ENCODE measurements around the gene RNF39. TPM values are rescaled to one million over a fixed set of nuclear protein-coding genes. Genes with fewer than 3 reads are reported as not detected.

Gene RNF39
- total and polyA plus RNA-seq, 2 of the 13 experiments (the other 11 are each of a cell fraction or from before 2014, with no cell fraction given) = 0.13 to 1.8 TPM

DNA sequence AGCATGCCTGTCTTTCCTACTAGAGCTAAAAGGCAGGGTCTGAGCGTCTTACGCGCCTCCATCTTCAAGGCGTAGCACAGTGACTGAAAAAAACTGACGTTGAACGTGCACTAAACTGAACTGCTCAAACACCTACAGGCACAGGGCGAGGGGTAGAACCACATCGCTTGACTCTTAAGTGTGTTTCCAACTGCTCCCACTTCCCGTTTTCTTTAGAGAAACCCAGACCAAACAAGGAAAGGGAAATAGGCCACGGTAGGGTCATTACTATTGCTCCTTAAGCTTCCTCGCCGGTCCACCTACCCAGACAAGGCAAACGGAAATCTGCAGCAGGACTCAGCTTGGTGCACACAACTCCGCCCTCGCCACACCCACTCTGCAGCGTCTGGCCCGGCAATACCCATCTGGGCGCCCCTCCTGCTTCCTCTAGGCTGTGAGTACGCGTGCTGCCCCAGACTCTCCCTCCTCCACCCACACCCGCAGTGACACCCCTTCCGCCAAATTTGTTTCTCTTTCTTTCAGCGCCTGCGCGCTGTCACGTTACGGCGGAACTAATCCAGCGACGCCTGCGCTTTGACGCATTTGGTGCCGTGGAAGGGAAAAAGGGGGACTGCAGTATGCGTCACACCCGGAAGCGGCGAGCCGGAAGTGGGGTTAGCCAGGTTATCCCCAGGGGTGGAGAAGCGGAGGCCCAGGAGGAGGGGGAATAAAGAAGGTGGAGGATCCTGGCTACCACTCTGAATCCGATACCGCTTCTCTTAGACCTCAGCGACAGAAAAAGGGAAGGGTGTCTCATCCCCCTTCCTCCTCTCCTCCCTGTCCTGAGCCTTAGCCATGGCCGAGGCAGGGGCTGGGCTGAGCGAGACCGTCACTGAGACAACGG is 8.8 kb downstream of the RNF39 start, which contains the start of gene PPP1R11 (continued):
- TF ChIP-seq, protein P1, sequence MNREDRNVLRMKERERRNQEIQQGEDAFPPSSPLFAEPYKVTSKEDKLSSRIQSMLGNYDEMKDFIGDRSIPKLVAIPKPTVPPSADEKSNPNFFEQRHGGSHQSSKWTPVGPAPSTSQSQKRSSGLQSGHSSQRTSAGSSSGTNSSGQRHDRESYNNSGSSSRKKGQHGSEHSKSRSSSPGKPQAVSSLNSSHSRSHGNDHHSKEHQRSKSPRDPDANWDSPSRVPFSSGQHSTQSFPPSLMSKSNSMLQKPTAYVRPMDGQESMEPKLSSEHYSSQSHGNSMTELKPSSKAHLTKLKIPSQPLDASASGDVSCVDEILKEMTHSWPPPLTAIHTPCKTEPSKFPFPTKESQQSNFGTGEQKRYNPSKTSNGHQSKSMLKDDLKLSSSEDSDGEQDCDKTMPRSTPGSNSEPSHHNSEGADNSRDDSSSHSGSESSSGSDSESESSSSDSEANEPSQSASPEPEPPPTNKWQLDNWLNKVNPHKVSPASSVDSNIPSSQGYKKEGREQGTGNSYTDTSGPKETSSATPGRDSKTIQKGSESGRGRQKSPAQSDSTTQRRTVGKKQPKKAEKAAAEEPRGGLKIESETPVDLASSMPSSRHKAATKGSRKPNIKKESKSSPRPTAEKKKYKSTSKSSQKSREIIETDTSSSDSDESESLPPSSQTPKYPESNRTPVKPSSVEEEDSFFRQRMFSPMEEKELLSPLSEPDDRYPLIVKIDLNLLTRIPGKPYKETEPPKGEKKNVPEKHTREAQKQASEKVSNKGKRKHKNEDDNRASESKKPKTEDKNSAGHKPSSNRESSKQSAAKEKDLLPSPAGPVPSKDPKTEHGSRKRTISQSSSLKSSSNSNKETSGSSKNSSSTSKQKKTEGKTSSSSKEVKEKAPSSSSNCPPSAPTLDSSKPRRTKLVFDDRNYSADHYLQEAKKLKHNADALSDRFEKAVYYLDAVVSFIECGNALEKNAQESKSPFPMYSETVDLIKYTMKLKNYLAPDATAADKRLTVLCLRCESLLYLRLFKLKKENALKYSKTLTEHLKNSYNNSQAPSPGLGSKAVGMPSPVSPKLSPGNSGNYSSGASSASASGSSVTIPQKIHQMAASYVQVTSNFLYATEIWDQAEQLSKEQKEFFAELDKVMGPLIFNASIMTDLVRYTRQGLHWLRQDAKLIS (CRISPR knock-in tag; IDR thresholded peaks at IDR 0.05) = no peak
- TF ChIP-seq ZNF10 (CRISPR knock-in tag; IDR thresholded peaks at IDR 0.05; ENCODE audit: borderline replicate concordance, low read depth) (no peak), ARNT2 (CRISPR knock-in tag; IDR thresholded peaks at IDR 0.05; ENCODE audit: low read depth) (no peak; the same call in none of the 2 replicates), ASH2L (IDR thresholded peaks at IDR 0.05; ENCODE audit: insufficient read length, low read depth, low read length) (peak; percentile 96), RAD51 (IDR thresholded peaks at IDR 0.05; ENCODE audit: borderline replicate concordance) (no peak), CCDC6 (CRISPR knock-in tag; IDR thresholded peaks at IDR 0.05) (peak; percentile 26; the same call in 1 of the 2 replicates), ZNF577 (CRISPR knock-in tag; IDR thresholded peaks at IDR 0.05; ENCODE audit: borderline replicate concordance, low read depth) (no peak), MEIS2 (CRISPR knock-in tag; IDR thresholded peaks at IDR 0.05) (peak; percentile 51; the same call in 1 of the 2 replicates), POGZ (CRISPR knock-in tag; IDR thresholded peaks at IDR 0.05) (peak; percentile 93), STAT5B (CRISPR knock-in tag; IDR thresholded peaks at IDR 0.05) (no peak), NCOR1 (IDR thresholded peaks at IDR 0.05; ENCODE audit: borderline replicate concordance, low read length) (peak; percentile 58; the same call in 1 of the 2 replicates), MTF2 (CRISPR knock-in tag; IDR thresholded peaks at IDR 0.05; ENCODE audit: borderline replicate concordance) (no peak)
- TF ChIP-seq, protein P2, sequence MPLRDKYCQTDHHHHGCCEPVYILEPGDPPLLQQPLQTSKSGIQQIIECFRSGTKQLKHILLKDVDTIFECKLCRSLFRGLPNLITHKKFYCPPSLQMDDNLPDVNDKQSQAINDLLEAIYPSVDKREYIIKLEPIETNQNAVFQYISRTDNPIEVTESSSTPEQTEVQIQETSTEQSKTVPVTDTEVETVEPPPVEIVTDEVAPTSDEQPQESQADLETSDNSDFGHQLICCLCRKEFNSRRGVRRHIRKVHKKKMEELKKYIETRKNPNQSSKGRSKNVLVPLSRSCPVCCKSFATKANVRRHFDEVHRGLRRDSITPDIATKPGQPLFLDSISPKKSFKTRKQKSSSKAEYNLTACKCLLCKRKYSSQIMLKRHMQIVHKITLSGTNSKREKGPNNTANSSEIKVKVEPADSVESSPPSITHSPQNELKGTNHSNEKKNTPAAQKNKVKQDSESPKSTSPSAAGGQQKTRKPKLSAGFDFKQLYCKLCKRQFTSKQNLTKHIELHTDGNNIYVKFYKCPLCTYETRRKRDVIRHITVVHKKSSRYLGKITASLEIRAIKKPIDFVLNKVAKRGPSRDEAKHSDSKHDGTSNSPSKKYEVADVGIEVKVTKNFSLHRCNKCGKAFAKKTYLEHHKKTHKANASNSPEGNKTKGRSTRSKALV (CRISPR knock-in tag; IDR thresholded peaks at IDR 0.05) = peak; percentile 80
- TF ChIP-seq, protein P3, sequence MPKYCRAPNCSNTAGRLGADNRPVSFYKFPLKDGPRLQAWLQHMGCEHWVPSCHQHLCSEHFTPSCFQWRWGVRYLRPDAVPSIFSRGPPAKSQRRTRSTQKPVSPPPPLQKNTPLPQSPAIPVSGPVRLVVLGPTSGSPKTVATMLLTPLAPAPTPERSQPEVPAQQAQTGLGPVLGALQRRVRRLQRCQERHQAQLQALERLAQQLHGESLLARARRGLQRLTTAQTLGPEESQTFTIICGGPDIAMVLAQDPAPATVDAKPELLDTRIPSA (CRISPR knock-in tag; IDR thresholded peaks at IDR 0.05; ENCODE audit: borderline replicate concordance) = no peak
- TF ChIP-seq, protein P4, sequence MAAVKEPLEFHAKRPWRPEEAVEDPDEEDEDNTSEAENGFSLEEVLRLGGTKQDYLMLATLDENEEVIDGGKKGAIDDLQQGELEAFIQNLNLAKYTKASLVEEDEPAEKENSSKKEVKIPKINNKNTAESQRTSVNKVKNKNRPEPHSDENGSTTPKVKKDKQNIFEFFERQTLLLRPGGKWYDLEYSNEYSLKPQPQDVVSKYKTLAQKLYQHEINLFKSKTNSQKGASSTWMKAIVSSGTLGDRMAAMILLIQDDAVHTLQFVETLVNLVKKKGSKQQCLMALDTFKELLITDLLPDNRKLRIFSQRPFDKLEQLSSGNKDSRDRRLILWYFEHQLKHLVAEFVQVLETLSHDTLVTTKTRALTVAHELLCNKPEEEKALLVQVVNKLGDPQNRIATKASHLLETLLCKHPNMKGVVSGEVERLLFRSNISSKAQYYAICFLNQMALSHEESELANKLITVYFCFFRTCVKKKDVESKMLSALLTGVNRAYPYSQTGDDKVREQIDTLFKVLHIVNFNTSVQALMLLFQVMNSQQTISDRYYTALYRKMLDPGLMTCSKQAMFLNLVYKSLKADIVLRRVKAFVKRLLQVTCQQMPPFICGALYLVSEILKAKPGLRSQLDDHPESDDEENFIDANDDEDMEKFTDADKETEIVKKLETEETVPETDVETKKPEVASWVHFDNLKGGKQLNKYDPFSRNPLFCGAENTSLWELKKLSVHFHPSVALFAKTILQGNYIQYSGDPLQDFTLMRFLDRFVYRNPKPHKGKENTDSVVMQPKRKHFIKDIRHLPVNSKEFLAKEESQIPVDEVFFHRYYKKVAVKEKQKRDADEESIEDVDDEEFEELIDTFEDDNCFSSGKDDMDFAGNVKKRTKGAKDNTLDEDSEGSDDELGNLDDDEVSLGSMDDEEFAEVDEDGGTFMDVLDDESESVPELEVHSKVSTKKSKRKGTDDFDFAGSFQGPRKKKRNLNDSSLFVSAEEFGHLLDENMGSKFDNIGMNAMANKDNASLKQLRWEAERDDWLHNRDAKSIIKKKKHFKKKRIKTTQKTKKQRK (IDR thresholded peaks at IDR 0.05; ENCODE audit: low read length) = no peak
- TF ChIP-seq, protein P5, sequence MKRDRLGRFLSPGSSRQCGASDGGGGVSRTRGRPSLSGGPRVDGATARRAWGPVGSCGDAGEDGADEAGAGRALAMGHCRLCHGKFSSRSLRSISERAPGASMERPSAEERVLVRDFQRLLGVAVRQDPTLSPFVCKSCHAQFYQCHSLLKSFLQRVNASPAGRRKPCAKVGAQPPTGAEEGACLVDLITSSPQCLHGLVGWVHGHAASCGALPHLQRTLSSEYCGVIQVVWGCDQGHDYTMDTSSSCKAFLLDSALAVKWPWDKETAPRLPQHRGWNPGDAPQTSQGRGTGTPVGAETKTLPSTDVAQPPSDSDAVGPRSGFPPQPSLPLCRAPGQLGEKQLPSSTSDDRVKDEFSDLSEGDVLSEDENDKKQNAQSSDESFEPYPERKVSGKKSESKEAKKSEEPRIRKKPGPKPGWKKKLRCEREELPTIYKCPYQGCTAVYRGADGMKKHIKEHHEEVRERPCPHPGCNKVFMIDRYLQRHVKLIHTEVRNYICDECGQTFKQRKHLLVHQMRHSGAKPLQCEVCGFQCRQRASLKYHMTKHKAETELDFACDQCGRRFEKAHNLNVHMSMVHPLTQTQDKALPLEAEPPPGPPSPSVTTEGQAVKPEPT (CRISPR knock-in tag; IDR thresholded peaks at IDR 0.05; ENCODE audit: low read depth) = peak; percentile 55; the same call in 1 of the 2 replicates

All from HepG2 (cell line).